ENCODE measurements around the gene CDH23.
"Not testable (repeated sequence)": the region's sequence is repeated elsewhere in the genome, so short reads cannot be mapped to it uniquely, and the experiment has no call there.

Gene CDH23

GRCh38 chr10:71587941-71588573 lies 191.3 kb downstream of the CDH23 start:
- Histone ChIP-seq H3K36me3 (replicated peaks) (no peaks in the 10 kb centered on the region), H3K4me1 (no peaks in the 10 kb centered on the region), H3K27me3 (ENCODE audit: low read depth) (peaks cover 2% of the 10 kb centered on the region; the same call in 1 of the 2 replicates), H3K9me3 (no peaks in the 10 kb centered on the region), H3K4me3 (no peak overlapping the region)
- in situ Hi-C loops (cut with MboI; ENCODE audit: low sequenced_read_pairs): no loop called here
- DNase-seq (ENCODE audit: low spot score in 2 of 2): no peak

DNA sequence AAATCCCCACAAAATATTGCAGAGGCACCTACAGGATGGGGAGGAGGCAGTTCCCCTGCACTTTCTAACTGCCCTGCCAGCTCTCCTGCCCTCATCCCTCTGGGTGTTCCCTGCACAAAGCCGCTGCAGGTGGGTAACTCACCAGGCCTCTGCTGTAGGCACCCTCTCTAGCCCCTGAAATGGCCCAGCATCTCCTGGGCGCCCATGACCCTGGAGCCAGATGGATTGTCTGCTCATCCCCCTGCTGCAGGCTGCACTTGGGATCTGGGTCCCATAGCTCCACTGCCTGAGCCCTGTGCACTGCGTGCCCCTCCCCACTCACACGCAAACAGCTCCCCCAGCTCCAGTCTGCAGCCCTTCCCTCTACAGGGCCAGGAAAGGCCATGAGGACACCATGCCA lies 192.0 kb downstream of the CDH23 start:
- no peaks in the 10 kb centered on the region for H3K36me3 ChIP-seq (replicated peaks)
- H3K4me3 ChIP-seq: no peak overlapping the region
- no peaks in the 10 kb centered on the region for H3K9me3 ChIP-seq
- in situ Hi-C loops (cut with MboI; ENCODE audit: low sequenced_read_pairs): no loop called here
- no peaks in the 10 kb centered on the region for H3K4me1 ChIP-seq
- DNase-seq (ENCODE audit: low spot score in 2 of 2): no peak
- H3K27me3 ChIP-seq (ENCODE audit: low read depth): peaks cover 2% of the 10 kb centered on the region; the same call in 1 of the 2 replicates

GRCh38 chr10:71589617-71590551 lies 193.2 kb downstream of the CDH23 start:
- Histone ChIP-seq H3K27me3 (ENCODE audit: low read depth) (peaks cover 2% of the 10 kb centered on the region; the same call in 1 of the 2 replicates), H3K4me3 (no peak overlapping the region), H3K9me3 (no peaks in the 10 kb centered on the region), H3K4me1 (no peaks in the 10 kb centered on the region), H3K36me3 (replicated peaks) (no peaks in the 10 kb centered on the region)
- in situ Hi-C loops (cut with MboI; ENCODE audit: low sequenced_read_pairs): no loop called here
- DNase-seq (ENCODE audit: low spot score in 2 of 2): no peak

GRCh38 chr10:71590781-71591350 lies 194.1 kb downstream of the CDH23 start:
- no peaks in the 10 kb centered on the region for H3K9me3 ChIP-seq
- no peaks in the 10 kb centered on the region for H3K4me1 ChIP-seq
- in situ Hi-C loops (cut with MboI; ENCODE audit: low sequenced_read_pairs): no loop called here
- no peak overlapping the region for H3K4me3 ChIP-seq
- no peak for DNase-seq (ENCODE audit: low spot score in 2 of 2)
- H3K36me3 ChIP-seq (replicated peaks): no peaks in the 10 kb centered on the region
- peaks cover 2% of the 10 kb centered on the region; the same call in 1 of the 2 replicates for H3K27me3 ChIP-seq (ENCODE audit: low read depth)

GRCh38 chr10:71594934-71595571 lies 198.3 kb downstream of the CDH23 start:
- DNase-seq (ENCODE audit: low spot score in 2 of 2): no peak
- in situ Hi-C loops (cut with MboI; ENCODE audit: low sequenced_read_pairs): no loop called here
- Histone ChIP-seq H3K4me3 (no peak overlapping the region), H3K4me1 (no peaks in the 10 kb centered on the region), H3K36me3 (replicated peaks) (no peaks in the 10 kb centered on the region), H3K9me3 (no peaks in the 10 kb centered on the region), H3K27me3 (ENCODE audit: low read depth) (no peaks in the 10 kb centered on the region)

DNA sequence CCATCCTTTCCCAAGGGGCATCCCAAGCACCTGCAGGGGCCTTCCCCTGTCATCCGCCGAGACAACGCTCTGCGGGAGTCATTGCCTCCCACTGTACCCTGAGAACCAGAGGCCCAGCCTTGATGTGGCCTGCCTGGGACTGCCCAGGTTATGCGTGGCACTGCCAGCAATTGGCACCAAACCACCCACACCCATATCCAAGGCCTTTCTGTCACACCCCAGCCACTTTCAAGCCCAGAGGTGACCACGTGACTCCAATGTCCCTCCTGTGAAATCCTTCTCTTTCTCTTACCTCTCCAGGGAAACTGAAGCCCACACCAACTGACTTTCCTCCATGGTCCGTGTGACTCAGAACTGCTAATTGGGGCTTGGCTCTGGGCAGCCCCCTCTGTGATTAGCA lies 198.9 kb downstream of the CDH23 start:
- Histone ChIP-seq H3K36me3 (replicated peaks) (no peaks in the 10 kb centered on the region), H3K27me3 (ENCODE audit: low read depth) (no peaks in the 10 kb centered on the region), H3K9me3 (no peaks in the 10 kb centered on the region), H3K4me1 (no peaks in the 10 kb centered on the region), H3K4me3 (no peak overlapping the region)
- no peak for DNase-seq (ENCODE audit: low spot score in 2 of 2)
- in situ Hi-C loops (cut with MboI; ENCODE audit: low sequenced_read_pairs): no loop called here

DNA sequence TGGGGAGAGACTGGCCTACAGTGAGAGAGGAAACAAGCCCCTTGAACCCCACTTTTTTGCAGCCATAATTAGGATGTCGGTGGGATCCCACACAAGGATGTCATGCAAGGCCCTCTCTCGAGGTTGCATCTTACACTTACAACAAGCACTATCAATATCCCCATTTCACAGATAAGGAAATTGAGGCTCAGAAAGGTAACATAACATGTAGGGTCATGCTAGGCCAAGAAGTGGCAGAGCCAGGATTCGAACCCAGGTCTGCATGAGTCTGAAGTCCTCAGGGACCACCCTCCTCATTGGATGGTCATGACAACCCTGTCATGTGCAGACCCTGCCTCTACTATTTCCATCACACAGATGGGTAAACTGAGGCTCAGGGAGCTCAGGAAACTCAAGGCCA lies 199.4 kb downstream of the CDH23 start:
- no peaks in the 10 kb centered on the region for H3K9me3 ChIP-seq
- no peaks in the 10 kb centered on the region for H3K27me3 ChIP-seq (ENCODE audit: low read depth)
- DNase-seq (ENCODE audit: low spot score in 2 of 2): no peak
- no peaks in the 10 kb centered on the region for H3K4me1 ChIP-seq
- H3K4me3 ChIP-seq: no peak overlapping the region
- in situ Hi-C loops (cut with MboI; ENCODE audit: low sequenced_read_pairs): no loop called here
- H3K36me3 ChIP-seq (replicated peaks): no peaks in the 10 kb centered on the region

DNA sequence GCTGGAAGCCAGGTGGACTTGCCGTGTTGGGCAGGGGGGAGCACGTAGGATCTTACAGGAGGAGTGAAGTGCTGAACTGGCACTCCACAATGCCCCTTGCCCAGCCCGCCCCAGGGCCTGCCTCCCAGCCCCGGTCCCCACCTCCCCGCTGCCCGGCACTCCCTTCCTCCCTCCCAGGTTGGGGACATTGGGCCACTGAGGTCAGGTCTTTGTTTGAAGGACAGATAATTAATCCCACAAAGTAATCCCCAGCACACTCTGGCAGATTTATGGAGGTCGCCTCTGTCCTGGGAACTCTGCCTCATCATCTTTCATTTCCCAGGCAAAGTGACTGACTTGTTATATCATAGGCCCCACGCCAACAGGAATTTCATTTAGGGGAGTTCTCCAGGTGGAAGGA lies 200.0 kb downstream of the CDH23 start:
- in situ Hi-C loops (cut with MboI; ENCODE audit: low sequenced_read_pairs): no loop called here
- H3K4me3 ChIP-seq: no peak overlapping the region
- no peaks in the 10 kb centered on the region for H3K9me3 ChIP-seq
- no peak for DNase-seq (ENCODE audit: low spot score in 2 of 2)
- H3K4me1 ChIP-seq: no peaks in the 10 kb centered on the region
- H3K36me3 ChIP-seq (replicated peaks): no peaks in the 10 kb centered on the region
- no peaks in the 10 kb centered on the region for H3K27me3 ChIP-seq (ENCODE audit: low read depth)

DNA sequence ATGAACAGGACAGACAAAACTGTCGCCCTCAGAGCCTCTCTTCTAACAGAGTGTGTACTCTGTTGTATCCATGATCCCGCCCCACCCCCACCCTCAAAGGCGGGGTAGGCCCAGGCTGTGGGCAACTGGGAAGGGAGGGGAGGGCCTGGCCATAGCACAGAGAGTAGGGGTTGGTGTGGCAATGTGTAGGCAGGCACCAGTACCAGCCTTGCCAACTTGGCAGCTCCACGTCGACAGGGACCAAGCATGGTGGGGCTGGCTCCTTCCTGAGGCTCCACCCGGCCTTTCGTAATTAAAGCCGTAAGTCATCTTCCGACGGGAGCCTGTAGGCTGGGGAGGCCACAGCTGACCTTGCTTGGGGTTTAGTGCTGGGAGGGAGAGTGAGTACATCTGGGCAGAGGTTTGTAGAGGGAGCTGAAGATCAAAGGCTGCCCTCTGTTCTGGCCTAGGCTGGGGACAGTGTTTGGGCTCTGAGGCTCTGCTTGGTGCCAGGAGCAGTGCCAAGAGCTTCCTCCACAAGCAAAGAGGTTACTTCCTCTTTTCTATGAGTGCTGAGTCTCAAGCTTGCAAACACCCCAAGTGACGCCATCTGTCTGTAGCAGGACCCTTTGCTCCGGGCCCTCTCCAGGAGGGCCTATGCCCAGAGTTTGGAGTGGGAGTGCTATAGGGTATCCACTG lies 201.2 kb downstream of the CDH23 start:
- H3K27me3 ChIP-seq (ENCODE audit: low read depth): no peaks in the 10 kb centered on the region

DNA sequence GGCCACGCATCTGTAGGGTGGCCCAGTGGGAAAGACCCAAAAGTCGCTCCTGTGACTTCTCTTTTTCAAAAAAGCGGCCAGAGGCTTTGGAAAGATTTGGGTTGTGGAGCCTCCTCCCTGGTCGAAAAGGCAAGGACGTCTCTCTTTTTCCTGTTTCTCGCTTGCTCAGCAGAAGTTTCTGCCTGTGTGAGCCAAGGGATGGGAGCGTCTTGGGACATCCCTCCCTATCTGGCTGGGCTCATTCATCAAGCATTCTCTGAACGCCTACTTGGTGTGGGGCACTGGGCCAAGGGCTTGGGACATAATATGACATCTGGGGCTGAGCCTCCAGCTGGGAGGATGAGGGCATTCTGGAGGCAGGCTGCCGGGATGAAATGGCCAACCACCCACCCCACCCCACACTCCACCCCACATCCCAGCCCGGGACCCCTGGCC lies 201.9 kb downstream of the CDH23 start:
- Histone ChIP-seq H3K36me3 (replicated peaks) (no peaks in the 10 kb centered on the region), H3K9me3 (no peaks in the 10 kb centered on the region), H3K4me1 (no peaks in the 10 kb centered on the region), H3K27me3 (ENCODE audit: low read depth) (no peaks in the 10 kb centered on the region), H3K4me3 (no peak overlapping the region)
- in situ Hi-C loops (cut with MboI; ENCODE audit: low sequenced_read_pairs): no loop called here
- DNase-seq (ENCODE audit: low spot score in 2 of 2): no peak

More for the DNA sequence above, 201.2 kb downstream of the CDH23 start:
- Histone ChIP-seq H3K36me3 (replicated peaks) (no peaks in the 10 kb centered on the region), H3K4me3 (no peak overlapping the region), H3K9me3 (no peaks in the 10 kb centered on the region), H3K4me1 (no peaks in the 10 kb centered on the region)
- DNase-seq (ENCODE audit: low spot score in 2 of 2): no peak
- in situ Hi-C loops (cut with MboI; ENCODE audit: low sequenced_read_pairs): no loop called here

DNA sequence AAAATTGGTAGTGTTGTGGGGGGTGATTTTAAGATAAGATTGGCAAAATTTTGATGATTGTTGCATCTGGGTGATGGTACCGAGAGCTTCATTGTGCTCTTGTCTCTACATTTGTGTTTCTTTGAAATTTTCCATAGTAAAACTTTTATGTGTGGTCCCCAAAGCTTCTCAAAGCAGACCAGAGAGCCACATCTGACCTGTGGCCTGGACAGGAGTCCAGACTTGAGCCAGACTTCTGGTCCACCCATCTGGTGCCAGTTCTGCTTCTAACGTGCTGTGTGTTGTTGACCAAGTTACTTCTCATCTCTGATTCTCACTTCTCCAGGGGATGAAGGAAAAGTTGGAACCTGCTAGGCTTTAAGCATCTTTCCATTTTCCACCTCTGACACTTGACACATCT lies 202.8 kb downstream of the CDH23 start:
- no peaks in the 10 kb centered on the region for H3K27me3 ChIP-seq (ENCODE audit: low read depth)
- H3K9me3 ChIP-seq: no peaks in the 10 kb centered on the region
- H3K36me3 ChIP-seq (replicated peaks): no peaks in the 10 kb centered on the region
- DNase-seq (ENCODE audit: low spot score in 2 of 2): no peak
- no peak overlapping the region for H3K4me3 ChIP-seq
- no peaks in the 10 kb centered on the region for H3K4me1 ChIP-seq
- in situ Hi-C loops (cut with MboI; ENCODE audit: low sequenced_read_pairs): no loop called here

DNA sequence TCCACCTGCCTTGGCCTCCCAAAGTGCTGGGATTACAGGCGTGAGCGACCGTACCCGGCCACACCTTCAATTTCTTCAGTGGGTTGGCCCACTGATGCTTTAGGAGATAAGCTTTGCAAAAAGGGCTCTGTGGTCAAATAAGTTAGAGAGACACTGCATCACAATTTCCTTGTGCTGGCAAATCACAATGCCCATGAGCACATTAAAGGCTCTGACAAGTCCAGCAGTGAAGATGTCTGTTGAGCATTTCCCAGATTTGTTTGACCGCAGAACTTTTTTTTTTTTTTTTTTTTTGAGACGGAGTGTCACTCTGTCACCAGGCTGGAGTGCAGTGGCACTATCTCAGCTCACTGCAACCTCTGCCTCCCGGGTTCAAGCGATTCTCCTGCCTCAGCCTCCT lies 203.5 kb downstream of the CDH23 start:
- in situ Hi-C loops (cut with MboI; ENCODE audit: low sequenced_read_pairs); H3K4me3 ChIP-seq; H3K9me3 ChIP-seq; H3K4me1 ChIP-seq; DNase-seq (ENCODE audit: low spot score in 2 of 2); H3K27me3 ChIP-seq (ENCODE audit: low read depth); H3K36me3 ChIP-seq (replicated peaks): not testable (repeated sequence)

GRCh38 chr10:71600849-71601248 lies 204.1 kb downstream of the CDH23 start:
- Histone ChIP-seq H3K9me3 (no peaks in the 10 kb centered on the region), H3K36me3 (replicated peaks) (no peaks in the 10 kb centered on the region), H3K4me1 (no peaks in the 10 kb centered on the region), H3K4me3 (no peak overlapping the region), H3K27me3 (ENCODE audit: low read depth) (no peaks in the 10 kb centered on the region; the same call in 1 of the 2 replicates)
- DNase-seq (ENCODE audit: low spot score in 2 of 2): no peak
- in situ Hi-C loops (cut with MboI; ENCODE audit: low sequenced_read_pairs): no loop called here

Measured in HAP-1 (cell line).